HG03139 (cell line): Measurements from ENCODE around the gene IFITM2.

Experiments
- ATAC-seq: cut with Tn5 transposase; IDR thresholded peaks from one replicate; pipeline ENCODE4 v1.9.1; 2021; ENCODE audit not compliant: unreplicated experiment

IFITM2 gene

GRCh38 chr11:292211-293121 is 15.2 kb upstream of the IFITM2 start:
- no peak for ATAC-seq

DNA sequence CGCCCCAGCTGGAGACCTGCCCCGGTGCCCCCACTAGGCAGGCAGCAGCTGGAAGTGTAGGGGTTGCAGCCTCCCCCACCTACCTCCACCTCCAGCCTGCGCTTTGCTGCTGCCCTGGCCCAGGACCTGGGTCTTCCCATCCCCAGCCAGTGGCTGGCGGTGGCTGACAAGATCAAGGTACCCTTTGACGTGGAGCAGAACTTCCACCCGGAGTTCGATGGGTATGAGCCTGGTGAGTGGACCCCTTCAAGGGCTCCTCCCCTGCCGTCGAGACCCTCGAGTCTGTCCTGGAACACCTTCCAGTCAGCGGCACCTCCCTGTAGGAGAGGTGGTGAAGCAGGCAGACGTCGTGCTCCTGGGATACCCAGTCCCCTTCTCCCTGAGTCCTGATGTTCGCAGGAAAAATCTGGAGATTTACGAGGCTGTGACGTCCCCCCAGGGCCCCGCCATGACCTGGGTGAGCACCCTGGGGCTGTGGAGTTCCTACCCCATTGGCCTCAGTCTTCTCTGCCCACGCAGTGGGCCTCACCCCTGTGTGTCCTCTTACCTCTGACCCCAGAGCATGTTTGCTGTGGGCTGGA is 14.3 kb upstream of the IFITM2 start:
- ATAC-seq = no peak

DNA sequence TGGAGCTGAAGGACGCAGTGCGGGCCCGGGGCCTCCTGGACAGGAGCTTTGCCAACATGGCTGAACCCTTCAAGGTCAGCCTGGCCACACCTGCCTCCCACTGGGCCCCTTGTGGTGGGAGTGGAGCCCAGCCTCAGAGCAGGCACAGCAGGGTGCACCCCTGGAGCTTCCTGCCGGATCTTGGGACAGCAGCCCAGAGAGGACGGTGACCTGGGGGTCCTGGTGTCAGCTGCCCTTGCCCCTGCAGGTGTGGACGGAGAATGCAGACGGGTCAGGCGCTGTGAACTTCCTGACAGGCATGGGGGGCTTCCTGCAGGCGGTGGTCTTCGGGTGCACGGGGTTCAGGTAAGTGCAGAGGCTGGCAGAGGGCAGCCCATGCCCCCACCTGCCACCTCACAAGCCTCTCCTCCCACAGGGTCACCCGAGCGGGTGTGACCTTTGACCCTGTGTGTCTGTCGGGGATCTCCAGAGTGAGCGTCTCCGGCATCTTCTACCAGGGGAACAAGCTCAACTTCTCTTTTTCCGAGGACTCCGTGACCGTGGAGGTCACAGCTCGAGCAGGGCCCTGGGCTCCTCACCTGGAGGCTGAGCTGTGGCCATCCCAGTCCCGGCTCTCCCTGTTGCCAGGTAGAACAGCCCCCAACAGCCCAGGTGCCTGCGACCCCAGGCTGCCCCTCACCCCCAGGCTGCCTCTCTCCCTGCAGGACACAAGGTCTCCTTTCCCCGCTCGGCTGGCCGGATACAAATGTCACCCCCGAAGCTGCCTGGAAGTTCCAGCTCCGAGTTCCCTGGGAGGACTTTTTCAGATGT is 13.6 kb upstream of the IFITM2 start:
- ATAC-seq = no peak

DNA sequence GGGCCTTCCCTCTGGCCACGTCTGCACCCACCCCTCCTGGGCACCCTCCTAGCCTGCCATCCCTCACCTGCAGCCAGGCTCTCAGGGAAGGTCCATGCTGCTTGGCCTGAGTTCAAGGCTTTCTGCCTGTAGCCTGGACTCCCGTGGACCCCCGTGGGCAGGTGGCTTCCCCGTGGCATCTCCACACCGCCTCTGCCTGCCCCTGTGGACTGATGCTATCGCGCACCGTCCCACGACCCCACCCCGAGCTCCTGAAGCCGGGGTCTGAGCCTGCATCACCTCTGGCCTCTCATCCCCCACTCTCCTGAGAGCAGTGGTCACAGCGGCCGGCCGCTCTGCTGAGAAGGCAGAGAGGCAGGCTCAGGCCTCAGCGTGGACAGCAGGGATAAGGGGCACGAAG is 12.8 kb upstream of the IFITM2 start:
- no peak for ATAC-seq

GRCh38 chr11:295351-296170 is 12.1 kb upstream of the IFITM2 start:
- no peak for ATAC-seq

GRCh38 chr11:296171-297050 is 11.2 kb upstream of the IFITM2 start:
- ATAC-seq = no peak

DNA sequence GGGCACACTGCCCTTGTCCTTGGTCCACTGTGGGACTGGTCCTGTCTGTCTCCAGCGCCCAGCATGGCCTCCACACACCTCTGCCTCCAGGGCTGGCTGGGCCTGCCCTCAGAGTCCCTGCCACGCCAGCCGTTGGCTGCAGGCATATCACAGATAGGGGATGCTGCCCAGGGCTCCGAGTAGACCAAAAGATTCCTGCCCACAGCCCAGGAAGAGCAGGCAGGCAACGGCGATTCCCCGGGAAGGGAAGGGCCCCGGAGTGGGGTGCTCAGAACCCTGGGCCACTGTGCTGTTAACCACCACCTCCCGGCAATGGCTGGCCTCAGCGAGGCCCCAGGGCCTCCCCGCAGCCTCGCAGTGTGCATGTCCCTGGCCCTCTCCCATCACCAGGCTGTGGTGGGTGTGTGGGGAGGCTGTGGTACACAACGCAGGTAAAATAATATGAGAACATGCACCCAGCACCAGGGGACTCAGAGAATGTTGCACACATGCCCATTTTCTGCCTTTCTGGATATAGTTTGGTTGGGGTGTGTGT is 10.5 kb upstream of the IFITM2 start:
- no peak for ATAC-seq

GRCh38 chr11:297586-298405 is 9.8 kb upstream of the IFITM2 start:
- no peak for ATAC-seq

- no peak for ATAC-seq
These were observed 9.1 kb upstream of the IFITM2 start for GRCh38 chr11:298406-299065.

DNA sequence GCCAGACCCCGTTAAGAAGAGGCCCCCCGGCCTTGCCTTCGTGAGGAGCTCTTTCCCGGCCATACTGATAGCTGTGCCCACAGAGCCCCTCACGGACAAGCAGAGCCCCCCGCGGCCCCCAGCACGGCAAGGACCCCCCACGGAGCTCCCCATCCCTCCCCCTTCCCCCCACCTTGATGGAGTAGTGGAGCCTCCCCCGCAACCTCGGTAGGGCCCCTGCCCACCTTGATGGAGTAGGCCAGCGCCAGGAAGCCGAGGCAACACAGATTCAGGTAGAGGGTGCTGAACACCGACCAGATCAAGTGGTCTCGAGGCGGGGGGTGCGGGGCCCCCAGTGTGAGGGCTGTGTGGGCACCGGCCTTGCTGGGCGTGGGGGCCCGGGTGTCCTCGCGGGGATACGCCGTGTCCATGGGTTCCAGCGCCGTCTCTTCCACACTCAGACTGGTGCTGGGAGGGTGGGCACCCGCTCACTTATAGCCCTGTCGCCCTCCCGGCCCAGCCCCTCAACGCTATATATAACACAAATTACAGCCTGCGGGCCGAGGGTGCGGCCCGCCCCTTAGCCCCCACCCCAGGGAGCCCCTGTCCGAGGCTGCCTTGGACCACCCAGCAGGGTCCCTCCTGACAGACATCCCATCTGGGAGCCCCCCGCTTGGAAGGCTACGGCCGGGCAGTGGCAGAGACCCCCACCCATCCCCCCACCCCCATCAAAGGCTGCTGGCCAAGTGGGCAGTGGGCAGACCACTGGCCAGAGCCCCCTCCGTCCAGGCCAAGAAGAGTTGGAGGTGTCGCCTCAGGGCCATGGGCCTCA is 8.3 kb upstream of the IFITM2 start, which contains the start of gene IFITM5:
Gene IFITM5 (minus strand): TSS at position 446 of the 811 bp plus-strand sequence. CDS start 36 bp downstream, at position 410.
- no peak for ATAC-seq

- no peak for ATAC-seq
These were observed 7.5 kb upstream of the IFITM2 start for GRCh38 chr11:299951-300735.

- ATAC-seq = no peak
These were observed 4.3 kb upstream of the IFITM2 start for GRCh38 chr11:303363-303762.

DNA sequence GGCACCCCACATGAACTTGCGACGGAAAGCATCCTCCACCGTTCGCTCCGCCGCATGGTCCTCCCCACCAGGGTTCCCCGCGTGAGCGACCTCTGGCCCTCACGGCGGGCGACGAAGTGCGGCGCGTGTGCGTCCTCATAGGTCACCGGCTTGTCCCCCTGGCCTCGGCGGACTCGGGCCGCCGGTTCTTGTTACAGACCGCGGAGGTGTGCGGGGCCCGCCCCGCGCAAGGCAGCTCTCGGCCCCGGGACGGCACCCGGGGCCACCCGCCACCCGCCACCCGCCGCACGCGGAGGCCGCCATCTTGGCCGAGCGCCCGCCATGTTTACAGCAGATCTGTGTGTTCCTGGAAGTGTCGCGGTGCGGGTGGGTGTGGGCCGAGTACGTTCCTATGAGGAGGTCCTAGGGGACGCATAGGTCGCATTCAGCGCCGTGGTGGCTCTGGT is 3.5 kb upstream of the IFITM2 start:
- ATAC-seq = no peak

DNA sequence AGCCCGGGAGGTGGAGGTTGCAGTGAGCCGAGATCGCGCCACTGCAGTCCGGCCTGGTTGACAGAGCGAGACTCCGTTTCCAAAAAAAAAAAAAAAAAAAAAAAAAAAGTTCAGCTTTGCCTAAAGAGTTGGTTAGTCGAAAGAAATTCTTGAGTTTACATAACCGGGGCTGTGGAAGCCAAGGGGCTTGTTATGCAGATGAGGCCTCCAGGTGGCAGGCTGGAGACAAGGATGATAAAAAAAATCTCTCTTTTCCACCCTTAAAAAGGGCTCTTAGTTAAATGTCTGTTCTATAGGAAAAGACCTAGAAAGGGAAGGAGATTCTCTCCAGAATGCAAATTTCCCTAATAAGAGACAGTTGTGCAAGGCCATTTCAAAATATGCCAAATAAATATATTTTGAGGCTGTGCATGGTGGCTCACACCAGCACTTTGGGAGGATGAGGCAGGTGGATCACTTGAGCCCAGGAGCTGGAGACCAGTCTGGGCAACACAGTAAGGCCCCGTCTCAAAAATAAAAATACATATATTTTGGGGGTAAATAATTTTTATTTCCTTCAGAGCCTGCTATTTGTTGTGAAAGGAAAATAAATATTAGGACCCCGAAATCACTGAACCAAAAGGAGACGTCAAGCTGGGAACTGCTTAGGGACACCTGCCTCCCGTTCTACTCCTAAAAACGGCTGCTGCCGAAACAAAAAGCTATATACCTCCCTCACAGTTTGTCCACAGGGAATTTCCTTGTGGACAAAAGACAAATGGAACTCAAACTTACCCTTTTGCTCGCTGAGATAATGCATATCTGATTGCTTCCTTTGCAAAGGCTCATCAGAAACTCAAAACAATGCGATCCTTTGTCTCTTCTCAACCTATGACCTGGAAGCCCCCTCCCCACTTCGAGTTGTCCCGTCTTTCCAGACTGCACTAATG is 2.4 kb upstream of the IFITM2 start:
- no peak for ATAC-seq

- ATAC-seq = no peak
These were observed 1.8 kb upstream of the IFITM2 start for GRCh38 chr11:305844-306211.
